Germinal center (tissue), 1 donor: ENCODE measurements around the gene CDH4.

Source experiments
- DNase-seq: peaks from one replicate; pipeline ENCODE4 v3.0.0; 2012; ENCODE audit warnings: mixed read lengths, low spot score

CDH4 gene

GRCh38 chr20:61655591-61655990 lies 403.5 kb downstream of the CDH4 start:
- DNase-seq = no peak

GRCh38 chr20:61656198-61656597 lies 404.1 kb downstream of the CDH4 start:
- no peak for DNase-seq

GRCh38 chr20:61657721-61658377 lies 405.8 kb downstream of the CDH4 start:
- DNase-seq = no peak

- no peak for DNase-seq
These were observed 406.5 kb downstream of the CDH4 start for GRCh38 chr20:61658563-61658962.

- no peak for DNase-seq
These were observed 407.4 kb downstream of the CDH4 start for GRCh38 chr20:61659246-61659993.

- no peak for DNase-seq
These were observed 407.9 kb downstream of the CDH4 start for GRCh38 chr20:61659994-61660346.

- DNase-seq = no peak
These were observed 408.5 kb downstream of the CDH4 start for GRCh38 chr20:61660559-61660958.

- DNase-seq = no peak
These were observed 409.0 kb downstream of the CDH4 start for GRCh38 chr20:61661025-61661424.

GRCh38 chr20:61661583-61661982 lies 409.5 kb downstream of the CDH4 start:
- no peak for DNase-seq

- DNase-seq = no peak
These were observed 410.3 kb downstream of the CDH4 start for GRCh38 chr20:61662226-61662967.

- DNase-seq = no peak
These were observed 410.9 kb downstream of the CDH4 start for GRCh38 chr20:61662968-61663331.

GRCh38 chr20:61663521-61664425 lies 411.7 kb downstream of the CDH4 start:
- DNase-seq = no peak

GRCh38 chr20:61664556-61665320 lies 412.7 kb downstream of the CDH4 start:
- DNase-seq = no peak

GRCh38 chr20:61665528-61666470 lies 413.7 kb downstream of the CDH4 start:
- no peak for DNase-seq

GRCh38 chr20:61666471-61666832 lies 414.4 kb downstream of the CDH4 start:
- no peak for DNase-seq

- DNase-seq = no peak
These were observed 415.2 kb downstream of the CDH4 start for GRCh38 chr20:61667056-61667792.

- no peak for DNase-seq
These were observed 416.1 kb downstream of the CDH4 start for GRCh38 chr20:61668065-61668650.

- no peak for DNase-seq
These were observed 416.9 kb downstream of the CDH4 start for GRCh38 chr20:61668771-61669503.
